ENCODE data around the gene NCAN.

GRCh38 chr19:19227217-19227616, 15.5 kb downstream of the NCAN start:
- no peak for TF ChIP-seq POLR2AphosphoS5 (IDR thresholded peaks at IDR 0.05)
- no peak for TF ChIP-seq CTCF (IDR thresholded peaks at IDR 0.05)
